Neural crest cell (in vitro differentiated cells): ENCODE data around the gene BACE2. TPM values are rescaled to one million over a fixed set of nuclear protein-coding genes. Genes with fewer than 3 reads are reported as not detected.

ENCODE experiments used
- DNase-seq: peaks from one replicate; pipeline ENCODE4 v3.0.0; 2021; ENCODE audit warnings: low read depth, mixed read lengths, low spot score
- H3K27ac Mint-ChIP-seq: one replicate; pipeline ENCODE4 v1.8.0; 2021; ENCODE audit warnings: mild to moderate bottlenecking, mixed read lengths; ENCODE audit not compliant: unreplicated experiment
- H3K27me3 Mint-ChIP-seq: 2 replicates; pipeline ENCODE4 v1.8.0; 2021; ENCODE audit warnings: low read depth, mild to moderate bottlenecking, mixed read lengths
- H3K36me3 Mint-ChIP-seq: 2 replicates; pipeline ENCODE4 v1.8.0; 2021; ENCODE audit warnings: low read depth, mild to moderate bottlenecking, mixed read lengths
- H3K4me1 Mint-ChIP-seq: 2 replicates; pipeline ENCODE4 v1.8.0; 2021; ENCODE audit warnings: mixed read lengths
- H3K4me3 Mint-ChIP-seq: one replicate; pipeline ENCODE4 v1.8.0; 2021; ENCODE audit warnings: mild to moderate bottlenecking, mixed read lengths
- H3K9me3 Mint-ChIP-seq: 2 replicates; pipeline ENCODE4 v1.8.0; 2021; ENCODE audit warnings: mixed read lengths
- long read RNA-seq: library from polyadenylated mRNA; unstranded; transcript quantifications from one replicate; pipeline ENCODE4 v2.0.0, GENCODE V29; 2020
- total RNA-seq: library from RNA; stranded (reverse); gene quantifications from 2 replicates; pipeline ENCODE4 v1.2.1, GENCODE V29; 2021
- TF ChIP-seq, protein P1 (sequence below): fragments of 200-600 bp; sonication (generic); conservative IDR thresholded peaks from 2 replicates; pipeline ENCODE4 v1.5.0; 2021; ENCODE audit warnings: antibody characterized with exemption, mild to moderate bottlenecking

The BACE2 gene
- total RNA-seq = 16.9 and 17.4 TPM in 2 replicates
- long read RNA-seq, partial matches to known transcripts = 0 of 5 reads
- long read RNA-seq, other reads (novel, unspliced or antisense) = 3 of 5 reads

- Mint-ChIP-seq H3K36me3 (no peaks in the 10 kb centered on the region), H3K4me3 (peak within 1 kb of the TSS; percentile 94), H3K27me3 (peaks cover 40% of the 10 kb centered on the region), H3K4me1 (peaks cover 39% of the 10 kb centered on the region), H3K27ac (peak within 1 kb of the TSS; percentile 55), H3K9me3 (no peaks in the 10 kb centered on the region)
- TF ChIP-seq, protein P1, sequence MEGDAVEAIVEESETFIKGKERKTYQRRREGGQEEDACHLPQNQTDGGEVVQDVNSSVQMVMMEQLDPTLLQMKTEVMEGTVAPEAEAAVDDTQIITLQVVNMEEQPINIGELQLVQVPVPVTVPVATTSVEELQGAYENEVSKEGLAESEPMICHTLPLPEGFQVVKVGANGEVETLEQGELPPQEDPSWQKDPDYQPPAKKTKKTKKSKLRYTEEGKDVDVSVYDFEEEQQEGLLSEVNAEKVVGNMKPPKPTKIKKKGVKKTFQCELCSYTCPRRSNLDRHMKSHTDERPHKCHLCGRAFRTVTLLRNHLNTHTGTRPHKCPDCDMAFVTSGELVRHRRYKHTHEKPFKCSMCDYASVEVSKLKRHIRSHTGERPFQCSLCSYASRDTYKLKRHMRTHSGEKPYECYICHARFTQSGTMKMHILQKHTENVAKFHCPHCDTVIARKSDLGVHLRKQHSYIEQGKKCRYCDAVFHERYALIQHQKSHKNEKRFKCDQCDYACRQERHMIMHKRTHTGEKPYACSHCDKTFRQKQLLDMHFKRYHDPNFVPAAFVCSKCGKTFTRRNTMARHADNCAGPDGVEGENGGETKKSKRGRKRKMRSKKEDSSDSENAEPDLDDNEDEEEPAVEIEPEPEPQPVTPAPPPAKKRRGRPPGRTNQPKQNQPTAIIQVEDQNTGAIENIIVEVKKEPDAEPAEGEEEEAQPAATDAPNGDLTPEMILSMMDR = peak; percentile 70
- DNase-seq = peak; percentile 61
Measured at GRCh38 chr21:41167348-41168342, at the start of gene BACE2. Gene BACE2 (plus strand): TSS chr21:41168160. CDS start chr21:41168264, 104 bp downstream.

DNA sequence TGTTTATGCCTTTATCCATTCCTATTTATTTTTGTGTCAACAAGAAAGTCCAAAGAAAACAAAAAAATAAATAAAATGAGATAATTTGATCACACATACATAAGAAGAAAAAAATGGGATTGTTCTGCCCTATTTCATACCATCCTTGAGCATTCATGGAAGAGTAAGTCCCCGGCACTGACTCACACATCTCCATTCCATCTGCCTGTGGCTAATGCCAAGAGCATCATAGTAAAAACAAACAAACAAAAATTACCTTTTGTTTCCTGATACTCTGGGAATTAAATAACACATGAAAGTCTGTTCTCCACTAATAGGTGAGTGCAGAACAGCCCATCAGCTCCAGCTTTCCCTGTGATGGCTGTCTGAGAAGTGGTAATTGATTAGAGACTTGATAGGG, 48.1 kb upstream of the BACE2 start:
- no peaks in the 10 kb centered on the region for H3K36me3 Mint-ChIP-seq
- H3K9me3 Mint-ChIP-seq = no peaks in the 10 kb centered on the region
- no peak for DNase-seq
- H3K4me3 Mint-ChIP-seq = no peak overlapping the region
- H3K27me3 Mint-ChIP-seq = no peaks in the 10 kb centered on the region
- no peaks in the 10 kb centered on the region for H3K4me1 Mint-ChIP-seq
- TF ChIP-seq, protein P1 = no peak
- no peak overlapping the region for H3K27ac Mint-ChIP-seq

DNA sequence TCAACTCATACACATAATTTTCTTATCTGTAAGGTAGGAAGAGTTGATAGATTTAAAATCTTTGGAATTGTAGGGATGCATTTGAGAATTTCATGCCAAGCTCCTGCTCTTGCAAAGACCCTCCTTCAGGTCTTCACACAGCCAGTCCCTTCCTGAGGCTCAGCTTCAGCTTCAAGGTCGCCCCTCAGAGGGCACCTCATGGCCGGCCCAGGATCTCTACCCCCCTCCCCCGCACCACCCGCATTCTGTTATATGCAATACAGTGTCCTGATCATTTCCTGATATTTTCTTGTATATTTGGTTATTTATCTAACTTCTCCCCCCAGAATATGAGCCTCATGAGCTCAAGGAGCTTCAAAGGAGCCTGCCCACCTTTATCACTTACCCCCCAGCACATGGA, 47.0 kb upstream of the BACE2 start:
- TF ChIP-seq, protein P1 = no peak
- no peak for DNase-seq
- Mint-ChIP-seq H3K27ac (no peak overlapping the region), H3K4me1 (no peaks in the 10 kb centered on the region), H3K36me3 (no peaks in the 10 kb centered on the region), H3K9me3 (no peaks in the 10 kb centered on the region), H3K27me3 (no peaks in the 10 kb centered on the region), H3K4me3 (no peak overlapping the region)

DNA sequence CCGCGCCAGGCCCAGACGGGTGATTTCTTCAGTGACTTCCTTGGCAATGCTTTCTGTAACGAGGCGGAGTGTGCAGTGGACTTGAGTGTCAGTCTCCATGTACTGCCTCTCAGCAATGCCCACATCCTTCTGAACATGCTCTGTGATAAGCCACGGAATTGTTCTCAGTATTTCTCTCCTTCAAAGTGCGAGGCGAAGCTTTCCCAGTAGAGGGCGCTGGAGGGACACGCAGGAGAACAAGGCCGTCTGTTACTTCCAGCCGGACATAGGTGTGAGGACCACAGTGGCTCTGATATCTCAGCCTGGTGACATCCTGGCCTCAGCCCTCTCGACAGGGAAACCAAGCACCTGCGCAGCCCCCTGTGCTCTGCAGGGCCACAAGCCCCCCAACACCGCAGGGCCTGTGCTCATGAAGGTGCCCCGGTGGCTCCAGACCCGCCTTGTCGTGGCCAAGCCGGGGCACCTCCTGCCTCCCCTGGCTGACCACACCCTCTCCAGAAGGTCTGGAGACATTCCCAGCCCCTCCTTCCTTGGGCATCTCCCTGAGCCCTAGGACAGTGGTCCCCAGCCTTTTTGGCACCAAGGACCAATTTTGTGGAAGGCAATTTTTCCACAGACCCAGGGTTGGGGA, 46.1 kb upstream of the BACE2 start:
- Mint-ChIP-seq H3K27ac (no peak overlapping the region), H3K27me3 (no peaks in the 10 kb centered on the region), H3K9me3 (no peaks in the 10 kb centered on the region), H3K36me3 (no peaks in the 10 kb centered on the region), H3K4me1 (no peaks in the 10 kb centered on the region), H3K4me3 (no peak overlapping the region)
- peak; percentile 88 for DNase-seq
- TF ChIP-seq, protein P1 = peak; percentile 84

GRCh38 chr21:41124641-41125201, 43.2 kb upstream of the BACE2 start:
- no peak overlapping the region for H3K27ac Mint-ChIP-seq
- no peak for DNase-seq
- peaks cover 5% of the 10 kb centered on the region for H3K9me3 Mint-ChIP-seq
- TF ChIP-seq, protein P1 = no peak
- H3K4me3 Mint-ChIP-seq = no peak overlapping the region
- no peaks in the 10 kb centered on the region for H3K4me1 Mint-ChIP-seq
- H3K27me3 Mint-ChIP-seq = no peaks in the 10 kb centered on the region
- H3K36me3 Mint-ChIP-seq = no peaks in the 10 kb centered on the region
